ENCODE results near the gene ATP6AP1. TPM values are rescaled to one million over a fixed set of nuclear protein-coding genes. Genes with fewer than 3 reads are reported as not detected.

ATP6AP1 gene
- total and polyA plus RNA-seq, 10 of the 15 experiments (the other 5 are each of a cell fraction or from before 2014, with no cell fraction given), result 4.5 to 56.4 (median 32.0) TPM

DNA sequence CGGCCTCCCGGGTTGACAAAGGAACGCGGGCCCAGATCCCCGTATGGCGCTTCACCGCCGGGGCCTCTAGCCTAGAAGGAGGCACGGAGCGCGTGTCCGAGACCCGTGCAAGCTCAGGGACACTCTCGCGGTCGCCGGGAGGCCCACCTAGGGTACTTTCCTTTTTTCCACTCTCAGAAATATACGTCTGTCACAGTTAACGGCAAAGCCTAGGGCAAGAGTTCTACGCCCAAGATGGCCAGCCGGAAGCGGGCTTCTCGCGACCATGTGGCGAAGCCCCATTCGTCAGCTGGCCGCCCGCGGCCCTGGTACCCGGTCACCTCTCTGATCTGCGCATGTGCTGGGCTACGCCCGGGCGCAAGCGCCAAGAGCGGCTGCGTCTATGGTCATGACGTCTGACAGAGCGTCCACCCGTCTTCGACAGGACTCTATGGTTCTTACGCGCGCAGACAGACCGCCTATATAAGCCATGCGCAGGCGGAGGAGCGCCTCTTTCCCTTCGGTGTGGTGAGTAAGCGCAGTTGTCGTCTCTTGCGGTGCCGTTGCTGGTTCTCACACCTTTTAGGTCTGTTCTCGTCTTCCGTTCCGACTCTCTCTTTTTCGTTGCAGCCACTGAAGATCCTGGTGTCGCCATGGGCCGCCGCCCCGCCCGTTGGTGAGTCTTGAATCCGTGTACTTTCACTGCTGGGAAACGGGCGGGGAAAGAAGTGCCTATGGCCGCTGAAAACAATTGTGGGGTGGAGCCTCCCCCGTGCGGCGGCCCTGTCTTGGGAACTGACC, 30.4 kb upstream of the ATP6AP1 start, which contains the start of gene RPL10 (continued):
- TF ChIP-seq, protein P1, sequence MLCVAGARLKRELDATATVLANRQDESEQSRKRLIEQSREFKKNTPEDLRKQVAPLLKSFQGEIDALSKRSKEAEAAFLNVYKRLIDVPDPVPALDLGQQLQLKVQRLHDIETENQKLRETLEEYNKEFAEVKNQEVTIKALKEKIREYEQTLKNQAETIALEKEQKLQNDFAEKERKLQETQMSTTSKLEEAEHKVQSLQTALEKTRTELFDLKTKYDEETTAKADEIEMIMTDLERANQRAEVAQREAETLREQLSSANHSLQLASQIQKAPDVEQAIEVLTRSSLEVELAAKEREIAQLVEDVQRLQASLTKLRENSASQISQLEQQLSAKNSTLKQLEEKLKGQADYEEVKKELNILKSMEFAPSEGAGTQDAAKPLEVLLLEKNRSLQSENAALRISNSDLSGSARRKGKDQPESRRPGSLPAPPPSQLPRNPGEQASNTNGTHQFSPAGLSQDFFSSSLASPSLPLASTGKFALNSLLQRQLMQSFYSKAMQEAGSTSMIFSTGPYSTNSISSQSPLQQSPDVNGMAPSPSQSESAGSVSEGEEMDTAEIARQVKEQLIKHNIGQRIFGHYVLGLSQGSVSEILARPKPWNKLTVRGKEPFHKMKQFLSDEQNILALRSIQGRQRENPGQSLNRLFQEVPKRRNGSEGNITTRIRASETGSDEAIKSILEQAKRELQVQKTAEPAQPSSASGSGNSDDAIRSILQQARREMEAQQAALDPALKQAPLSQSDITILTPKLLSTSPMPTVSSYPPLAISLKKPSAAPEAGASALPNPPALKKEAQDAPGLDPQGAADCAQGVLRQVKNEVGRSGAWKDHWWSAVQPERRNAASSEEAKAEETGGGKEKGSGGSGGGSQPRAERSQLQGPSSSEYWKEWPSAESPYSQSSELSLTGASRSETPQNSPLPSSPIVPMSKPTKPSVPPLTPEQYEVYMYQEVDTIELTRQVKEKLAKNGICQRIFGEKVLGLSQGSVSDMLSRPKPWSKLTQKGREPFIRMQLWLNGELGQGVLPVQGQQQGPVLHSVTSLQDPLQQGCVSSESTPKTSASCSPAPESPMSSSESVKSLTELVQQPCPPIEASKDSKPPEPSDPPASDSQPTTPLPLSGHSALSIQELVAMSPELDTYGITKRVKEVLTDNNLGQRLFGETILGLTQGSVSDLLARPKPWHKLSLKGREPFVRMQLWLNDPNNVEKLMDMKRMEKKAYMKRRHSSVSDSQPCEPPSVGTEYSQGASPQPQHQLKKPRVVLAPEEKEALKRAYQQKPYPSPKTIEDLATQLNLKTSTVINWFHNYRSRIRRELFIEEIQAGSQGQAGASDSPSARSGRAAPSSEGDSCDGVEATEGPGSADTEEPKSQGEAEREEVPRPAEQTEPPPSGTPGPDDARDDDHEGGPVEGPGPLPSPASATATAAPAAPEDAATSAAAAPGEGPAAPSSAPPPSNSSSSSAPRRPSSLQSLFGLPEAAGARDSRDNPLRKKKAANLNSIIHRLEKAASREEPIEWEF (IDR thresholded peaks at IDR 0.05; ENCODE audit: insufficient replicate concordance, low read depth, low read length), result no peak
- peak; percentile 95 to 97 for TF ChIP-seq SRF (IDR thresholded peaks at IDR 0.05; ENCODE audit: low read depth in 2 of 2, low read length in 2 of 2)
- TF ChIP-seq ZNF274 (IDR thresholded peaks at IDR 0.05; ENCODE audit: insufficient read depth, insufficient read length), result no peak
- no peak for TF ChIP-seq SUZ12 (IDR thresholded peaks at IDR 0.05; ENCODE audit: unreplicated experiment)
- TF ChIP-seq SIX5 (IDR thresholded peaks at IDR 0.05; ENCODE audit: low read depth, low read length, severe bottlenecking), result no peak
- no peak for TF ChIP-seq HDAC2 (IDR thresholded peaks at IDR 0.05)
- TF ChIP-seq HDGF (IDR thresholded peaks at IDR 0.05), result no peak
- TF ChIP-seq, protein P2, sequence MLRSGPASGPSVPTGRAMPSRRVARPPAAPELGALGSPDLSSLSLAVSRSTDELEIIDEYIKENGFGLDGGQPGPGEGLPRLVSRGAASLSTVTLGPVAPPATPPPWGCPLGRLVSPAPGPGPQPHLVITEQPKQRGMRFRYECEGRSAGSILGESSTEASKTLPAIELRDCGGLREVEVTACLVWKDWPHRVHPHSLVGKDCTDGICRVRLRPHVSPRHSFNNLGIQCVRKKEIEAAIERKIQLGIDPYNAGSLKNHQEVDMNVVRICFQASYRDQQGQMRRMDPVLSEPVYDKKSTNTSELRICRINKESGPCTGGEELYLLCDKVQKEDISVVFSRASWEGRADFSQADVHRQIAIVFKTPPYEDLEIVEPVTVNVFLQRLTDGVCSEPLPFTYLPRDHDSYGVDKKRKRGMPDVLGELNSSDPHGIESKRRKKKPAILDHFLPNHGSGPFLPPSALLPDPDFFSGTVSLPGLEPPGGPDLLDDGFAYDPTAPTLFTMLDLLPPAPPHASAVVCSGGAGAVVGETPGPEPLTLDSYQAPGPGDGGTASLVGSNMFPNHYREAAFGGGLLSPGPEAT (IDR thresholded peaks at IDR 0.05; ENCODE audit: low read depth), result 0 out of 2 replicates have a peak, but pooled peaks have one; percentile 10
- TF ChIP-seq NR2C1 (IDR thresholded peaks at IDR 0.05), result peak; percentile 34; the same call in 1 of the 2 replicates
- peak; percentile 54; the same call in 1 of the 2 replicates for TF ChIP-seq LARP7 (IDR thresholded peaks at IDR 0.05)
- TF ChIP-seq, protein P3, sequence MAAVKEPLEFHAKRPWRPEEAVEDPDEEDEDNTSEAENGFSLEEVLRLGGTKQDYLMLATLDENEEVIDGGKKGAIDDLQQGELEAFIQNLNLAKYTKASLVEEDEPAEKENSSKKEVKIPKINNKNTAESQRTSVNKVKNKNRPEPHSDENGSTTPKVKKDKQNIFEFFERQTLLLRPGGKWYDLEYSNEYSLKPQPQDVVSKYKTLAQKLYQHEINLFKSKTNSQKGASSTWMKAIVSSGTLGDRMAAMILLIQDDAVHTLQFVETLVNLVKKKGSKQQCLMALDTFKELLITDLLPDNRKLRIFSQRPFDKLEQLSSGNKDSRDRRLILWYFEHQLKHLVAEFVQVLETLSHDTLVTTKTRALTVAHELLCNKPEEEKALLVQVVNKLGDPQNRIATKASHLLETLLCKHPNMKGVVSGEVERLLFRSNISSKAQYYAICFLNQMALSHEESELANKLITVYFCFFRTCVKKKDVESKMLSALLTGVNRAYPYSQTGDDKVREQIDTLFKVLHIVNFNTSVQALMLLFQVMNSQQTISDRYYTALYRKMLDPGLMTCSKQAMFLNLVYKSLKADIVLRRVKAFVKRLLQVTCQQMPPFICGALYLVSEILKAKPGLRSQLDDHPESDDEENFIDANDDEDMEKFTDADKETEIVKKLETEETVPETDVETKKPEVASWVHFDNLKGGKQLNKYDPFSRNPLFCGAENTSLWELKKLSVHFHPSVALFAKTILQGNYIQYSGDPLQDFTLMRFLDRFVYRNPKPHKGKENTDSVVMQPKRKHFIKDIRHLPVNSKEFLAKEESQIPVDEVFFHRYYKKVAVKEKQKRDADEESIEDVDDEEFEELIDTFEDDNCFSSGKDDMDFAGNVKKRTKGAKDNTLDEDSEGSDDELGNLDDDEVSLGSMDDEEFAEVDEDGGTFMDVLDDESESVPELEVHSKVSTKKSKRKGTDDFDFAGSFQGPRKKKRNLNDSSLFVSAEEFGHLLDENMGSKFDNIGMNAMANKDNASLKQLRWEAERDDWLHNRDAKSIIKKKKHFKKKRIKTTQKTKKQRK (IDR thresholded peaks at IDR 0.05; ENCODE audit: low read depth, low read length), result no peak
- peak; percentile 91 for TF ChIP-seq CBFB (IDR thresholded peaks at IDR 0.05; ENCODE audit: low read depth)
- TF ChIP-seq, protein P4, sequence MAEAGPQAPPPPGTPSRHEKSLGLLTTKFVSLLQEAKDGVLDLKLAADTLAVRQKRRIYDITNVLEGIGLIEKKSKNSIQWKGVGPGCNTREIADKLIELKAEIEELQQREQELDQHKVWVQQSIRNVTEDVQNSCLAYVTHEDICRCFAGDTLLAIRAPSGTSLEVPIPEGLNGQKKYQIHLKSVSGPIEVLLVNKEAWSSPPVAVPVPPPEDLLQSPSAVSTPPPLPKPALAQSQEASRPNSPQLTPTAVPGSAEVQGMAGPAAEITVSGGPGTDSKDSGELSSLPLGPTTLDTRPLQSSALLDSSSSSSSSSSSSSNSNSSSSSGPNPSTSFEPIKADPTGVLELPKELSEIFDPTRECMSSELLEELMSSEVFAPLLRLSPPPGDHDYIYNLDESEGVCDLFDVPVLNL (IDR thresholded peaks at IDR 0.05; ENCODE audit: low read depth, low read length), result no peak
- TF ChIP-seq, protein P5, sequence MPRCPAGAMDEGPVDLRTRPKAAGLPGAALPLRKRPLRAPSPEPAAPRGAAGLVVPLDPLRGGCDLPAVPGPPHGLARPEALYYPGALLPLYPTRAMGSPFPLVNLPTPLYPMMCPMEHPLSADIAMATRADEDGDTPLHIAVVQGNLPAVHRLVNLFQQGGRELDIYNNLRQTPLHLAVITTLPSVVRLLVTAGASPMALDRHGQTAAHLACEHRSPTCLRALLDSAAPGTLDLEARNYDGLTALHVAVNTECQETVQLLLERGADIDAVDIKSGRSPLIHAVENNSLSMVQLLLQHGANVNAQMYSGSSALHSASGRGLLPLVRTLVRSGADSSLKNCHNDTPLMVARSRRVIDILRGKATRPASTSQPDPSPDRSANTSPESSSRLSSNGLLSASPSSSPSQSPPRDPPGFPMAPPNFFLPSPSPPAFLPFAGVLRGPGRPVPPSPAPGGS (IDR thresholded peaks at IDR 0.05; ENCODE audit: borderline replicate concordance, insufficient read depth, low read depth, low read length, poor library complexity, severe bottlenecking), result no peak
- TF ChIP-seq BMI1 (IDR thresholded peaks at IDR 0.05; ENCODE audit: borderline replicate concordance), result 0 out of 2 replicates have a peak, but pooled peaks have one; percentile 32
- TF ChIP-seq IKZF2 (IDR thresholded peaks at IDR 0.05), result no peak

All from GM12878 (cell line).